ENCODE measurements around the gene SLC37A1. TPM values are rescaled to one million over a fixed set of nuclear protein-coding genes. Genes with fewer than 3 reads are reported as not detected.

SLC37A1 gene
- total RNA-seq, 2 experiments from 2014 or later, result 12.8 to 14.9 TPM

GRCh38 chr21:42555756-42556438, 42.2 kb downstream of the SLC37A1 start:
- Mint-ChIP-seq H3K27ac (no peak overlapping the region), H3K27me3 (no peaks in the 10 kb centered on the region), H3K36me3 (ENCODE audit: low read depth) (no peaks in the 10 kb centered on the region), H3K9me3 (no peaks in the 10 kb centered on the region), H3K4me3 (no peak overlapping the region), H3K4me1 (ENCODE audit: low read depth) (no peaks in the 10 kb centered on the region)
- TF ChIP-seq CTCF (IDR thresholded peaks at IDR 0.05), result no peak
- ATAC-seq, result no peak
- CTCF ChIA-PET, result interaction anchor here (0.9 kb wide), 1 partner anchor 37 kb away, joined by 4 read pairs; no protein-coding TSS in a partner anchor
- POLR2A ChIA-PET, result interaction anchor here (1.1 kb wide), 1 partner anchor 11 kb away, joined by 3 read pairs; no protein-coding TSS in a partner anchor
- no peak for DNase-seq
- intact Hi-C loops (cut with micrococcal nuclease), result no loop called here

GRCh38 chr21:42556476-42556875, 42.8 kb downstream of the SLC37A1 start:
- ChIA-PET CTCF (no interaction called here), POLR2A (interaction anchor here (1.1 kb wide), 1 partner anchor 11 kb away, joined by 3 read pairs; no protein-coding TSS in a partner anchor)

GRCh38 chr21:42556960-42557359, 43.3 kb downstream of the SLC37A1 start:
- TF ChIP-seq CTCF (IDR thresholded peaks at IDR 0.05), result no peak
- no peak overlapping the region for H3K4me3 Mint-ChIP-seq
- ATAC-seq (no peak), DNase-seq (no peak)
- peaks cover 3% of the 10 kb centered on the region for H3K36me3 Mint-ChIP-seq (ENCODE audit: low read depth)
- H3K27ac Mint-ChIP-seq, result no peak overlapping the region
- CTCF ChIA-PET, result no interaction called here
- no peaks in the 10 kb centered on the region for H3K27me3 Mint-ChIP-seq
- POLR2A ChIA-PET, result interaction anchor here (0.5 to 1.1 kb wide), 2 partner anchors 12 to 142 kb away, joined by 3 read pairs; no protein-coding TSS in a partner anchor
- intact Hi-C loops (cut with micrococcal nuclease), result no loop called here
- H3K9me3 Mint-ChIP-seq, result no peaks in the 10 kb centered on the region
- no peaks in the 10 kb centered on the region for H3K4me1 Mint-ChIP-seq (ENCODE audit: low read depth)

More at GRCh38 chr21:42556476-42556875, 42.8 kb downstream of the SLC37A1 start:
- Mint-ChIP-seq H3K27ac (no peak overlapping the region), H3K36me3 (ENCODE audit: low read depth) (peaks cover 3% of the 10 kb centered on the region), H3K4me3 (no peak overlapping the region), H3K4me1 (ENCODE audit: low read depth) (no peaks in the 10 kb centered on the region), H3K27me3 (no peaks in the 10 kb centered on the region), H3K9me3 (no peaks in the 10 kb centered on the region)
- DNase-seq, result no peak
- intact Hi-C loops (cut with micrococcal nuclease), result no loop called here
- TF ChIP-seq CTCF (IDR thresholded peaks at IDR 0.05), result no peak
- no peak for ATAC-seq

- no peak for ATAC-seq
- CTCF ChIA-PET, result no interaction called here
- no peaks in the 10 kb centered on the region for H3K27me3 Mint-ChIP-seq
- H3K4me3 Mint-ChIP-seq, result no peak overlapping the region
- no peak overlapping the region for H3K27ac Mint-ChIP-seq
- POLR2A ChIA-PET, result interaction anchor here (0.5 kb wide), 1 partner anchor 142 kb away, joined by 3 read pairs; no protein-coding TSS in a partner anchor
- no peak for TF ChIP-seq CTCF (IDR thresholded peaks at IDR 0.05)
- no peaks in the 10 kb centered on the region for H3K9me3 Mint-ChIP-seq
- H3K36me3 Mint-ChIP-seq (ENCODE audit: low read depth), result peaks cover 3% of the 10 kb centered on the region
- intact Hi-C loops (cut with micrococcal nuclease), result no loop called here
- H3K4me1 Mint-ChIP-seq (ENCODE audit: low read depth), result no peaks in the 10 kb centered on the region
- no peak for DNase-seq
These were observed 43.8 kb downstream of the SLC37A1 start for GRCh38 chr21:42557420-42557819.

- H3K4me1 Mint-ChIP-seq (ENCODE audit: low read depth), result no peaks in the 10 kb centered on the region
- ATAC-seq (no peak), DNase-seq (no peak)
- ChIA-PET CTCF (no interaction called here), POLR2A (no interaction called here)
- H3K9me3 Mint-ChIP-seq, result no peaks in the 10 kb centered on the region
- intact Hi-C loops (cut with micrococcal nuclease), result no loop called here
- no peaks in the 10 kb centered on the region for H3K27me3 Mint-ChIP-seq
- H3K36me3 Mint-ChIP-seq (ENCODE audit: low read depth), result peaks cover 6% of the 10 kb centered on the region
- no peak overlapping the region for H3K4me3 Mint-ChIP-seq
- no peak overlapping the region for H3K27ac Mint-ChIP-seq
- TF ChIP-seq CTCF (IDR thresholded peaks at IDR 0.05), result no peak
These were observed 44.7 kb downstream of the SLC37A1 start for GRCh38 chr21:42558368-42558767.
